Mucosa of rectum (tissue), 2 donors: Measurements from ENCODE around the gene SUCLG2.
A peak's percentile ranks its signal among the peaks of the same experiment; 100 is the strongest.

Experiments used
- H3K27ac ChIP-seq, 2 donors: one replicate each; pipeline ENCODE4 v1.7.0; 2013; ENCODE audit warnings: inconsistent platforms in 2 of 2, low read depth in 2 of 2, low read length in 2 of 2
- H3K27me3 ChIP-seq, 2 donors: one replicate each; pipeline ENCODE4 v1.7.0; 2013; ENCODE audit warnings: low read length in 2 of 2; ENCODE audit not compliant: control insufficient read depth in 2 of 2, insufficient read depth in 2 of 2
- H3K36me3 ChIP-seq, 2 donors: one replicate each; pipeline ENCODE4 v1.7.0; 2013; ENCODE audit warnings: low read length in 2 of 2; ENCODE audit not compliant: control insufficient read depth in 2 of 2, insufficient read depth in 2 of 2
- H3K4me1 ChIP-seq, 2 donors: one replicate each; pipeline ENCODE4 v1.7.0; 2013; ENCODE audit warnings: low read length in 2 of 2, mild to moderate bottlenecking in 1 of 2; ENCODE audit not compliant: control insufficient read depth in 2 of 2, insufficient read depth in 2 of 2
- H3K4me3 ChIP-seq, 2 donors: one replicate each; pipeline ENCODE4 v1.7.0; 2013; ENCODE audit warnings: low read length in 2 of 2
- H3K9ac ChIP-seq, 2 donors: one replicate each; pipeline ENCODE4 v1.7.0; 2013; ENCODE audit warnings: low read length in 2 of 2, low read depth in 1 of 2, mild to moderate bottlenecking in 1 of 2
- H3K9me3 ChIP-seq, 2 donors: one replicate each; pipeline ENCODE4 v1.7.0; 2013; ENCODE audit warnings: low read length in 2 of 2; ENCODE audit not compliant: control insufficient read depth in 2 of 2
- donor health status: healthy.
- donor health status: Normal muscosa, but diverticular disease.

Gene SUCLG2

GRCh38 chr3:67684211-67684610, 29.8 kb upstream of the SUCLG2 start:
- no peak overlapping the region for H3K27ac ChIP-seq
- no peak overlapping the region for H3K4me3 ChIP-seq
- no peak overlapping the region for H3K9ac ChIP-seq

GRCh38 chr3:67683522-67683921, 29.1 kb upstream of the SUCLG2 start:
- Histone ChIP-seq H3K4me3 (no peak overlapping the region), H3K27ac (no peak overlapping the region), H3K36me3 (no peaks in the 10 kb centered on the region), H3K4me1 (no peaks in the 10 kb centered on the region), H3K27me3 (no peaks in the 10 kb centered on the region), H3K9ac (no peak overlapping the region), H3K9me3 (no peaks in the 10 kb centered on the region)

More at GRCh38 chr3:67684211-67684610, 29.8 kb upstream of the SUCLG2 start:
- no peaks in the 10 kb centered on the region for H3K27me3 ChIP-seq
- no peaks in the 10 kb centered on the region for H3K4me1 ChIP-seq
- no peaks in the 10 kb centered on the region for H3K9me3 ChIP-seq
- H3K36me3 ChIP-seq = no peaks in the 10 kb centered on the region

GRCh38 chr3:67678665-67679064, 24.3 kb upstream of the SUCLG2 start:
- Histone ChIP-seq H3K4me3 (no peak overlapping the region), H3K9me3 (no peaks in the 10 kb centered on the region), H3K27me3 (no peaks in the 10 kb centered on the region), H3K36me3 (no peaks in the 10 kb centered on the region), H3K9ac (no peak overlapping the region), H3K4me1 (peaks cover 0 to under 1% of the 10 kb centered on the region in 2 donors), H3K27ac (no peak overlapping the region)

GRCh38 chr3:67674055-67674454, 19.6 kb upstream of the SUCLG2 start:
- Histone ChIP-seq H3K27me3 (no peaks in the 10 kb centered on the region), H3K4me3 (no peak overlapping the region), H3K9me3 (no peaks in the 10 kb centered on the region), H3K27ac (no peak overlapping the region), H3K9ac (no peak overlapping the region), H3K4me1 (peaks cover 0 to 3% of the 10 kb centered on the region in 2 donors), H3K36me3 (no peaks in the 10 kb centered on the region)

- no peak overlapping the region for H3K27ac ChIP-seq
Measured at GRCh38 chr3:67662733-67663132, 8.3 kb upstream of the SUCLG2 start.

GRCh38 chr3:67661089-67661488, 6.7 kb upstream of the SUCLG2 start:
- Histone ChIP-seq H3K4me1 (peaks cover 0 to 4% of the 10 kb centered on the region in 2 donors), H3K4me3 (no peak overlapping the region), H3K9me3 (no peaks in the 10 kb centered on the region), H3K9ac (no peak overlapping the region), H3K27me3 (no peaks in the 10 kb centered on the region), H3K27ac (no peak overlapping the region), H3K36me3 (no peaks in the 10 kb centered on the region)

More at GRCh38 chr3:67662733-67663132, 8.3 kb upstream of the SUCLG2 start:
- Histone ChIP-seq H3K9ac (no peak overlapping the region), H3K4me3 (no peak overlapping the region), H3K9me3 (no peaks in the 10 kb centered on the region), H3K4me1 (peaks cover 0 to 4% of the 10 kb centered on the region in 2 donors), H3K27me3 (no peaks in the 10 kb centered on the region), H3K36me3 (no peaks in the 10 kb centered on the region)

- Histone ChIP-seq H3K4me1 (peaks cover 14 to 18% of the 10 kb centered on the region in 2 donors), H3K36me3 (no peaks in the 10 kb centered on the region), H3K27ac (no peak overlapping the region), H3K4me3 (no peak overlapping the region), H3K27me3 (no peaks in the 10 kb centered on the region), H3K9ac (no peak overlapping the region), H3K9me3 (no peaks in the 10 kb centered on the region)
Measured at GRCh38 chr3:67657192-67657591, 2.8 kb upstream of the SUCLG2 start.

- no peak overlapping the region for H3K4me3 ChIP-seq
- H3K27ac ChIP-seq = no peak overlapping the region
- H3K27me3 ChIP-seq = no peaks in the 10 kb centered on the region
- no peaks in the 10 kb centered on the region for H3K36me3 ChIP-seq
- no peaks in the 10 kb centered on the region for H3K9me3 ChIP-seq
- peaks cover 14 to 18% of the 10 kb centered on the region in 2 donors for H3K4me1 ChIP-seq
- H3K9ac ChIP-seq = no peak overlapping the region
Measured at GRCh38 chr3:67656614-67657013, 2.2 kb upstream of the SUCLG2 start.

GRCh38 chr3:67655364-67656121, 1.1 kb upstream of the SUCLG2 start:
- H3K4me3 ChIP-seq = peak overlapping the region; percentile 87 to 98
- peaks cover 23 to 26% of the 10 kb centered on the region in 2 donors for H3K4me1 ChIP-seq
- H3K36me3 ChIP-seq = no peaks in the 10 kb centered on the region
- H3K27me3 ChIP-seq = no peaks in the 10 kb centered on the region
- peak overlapping the region in 1 of 2 donors; percentile 95 for H3K9ac ChIP-seq
- peak overlapping the region; percentile 4 to 88 for H3K27ac ChIP-seq
- no peaks in the 10 kb centered on the region for H3K9me3 ChIP-seq

- peak overlapping the region; percentile 88 to 95 for H3K9ac ChIP-seq
- H3K27ac ChIP-seq = peak overlapping the region; percentile 88 to 93
- no peaks in the 10 kb centered on the region for H3K9me3 ChIP-seq
- peak overlapping the region; percentile 87 to 98 for H3K4me3 ChIP-seq
- H3K36me3 ChIP-seq = no peaks in the 10 kb centered on the region
- H3K4me1 ChIP-seq = peaks cover 28 to 30% of the 10 kb centered on the region in 2 donors
- no peaks in the 10 kb centered on the region for H3K27me3 ChIP-seq
Measured at GRCh38 chr3:67654844-67655177, 399 bp upstream of the SUCLG2 start.
